ENCODE measurements around the gene SIM1. TPM values are rescaled to one million over a fixed set of nuclear protein-coding genes. Genes with fewer than 3 reads are reported as not detected.
"Not testable (repeated sequence)": the region's sequence is repeated elsewhere in the genome, so short reads cannot be mapped to it uniquely, and the experiment has no call there.

Gene SIM1
- total RNA-seq, 2 donors from 2014 or later: not detected

- Histone ChIP-seq H3K27ac (no peak overlapping the region), H3K36me3 (no peaks in the 10 kb centered on the region), H3K9me3 (no peaks in the 10 kb centered on the region), H3K27me3 (replicated peaks; ENCODE audit: insufficient read depth) (no peaks in the 10 kb centered on the region), H3K4me1 (ENCODE audit: control insufficient read depth in 1 of 2, low read depth in 2 of 2) (no peaks in the 10 kb centered on the region), H3K4me3 (no peak overlapping the region)
- DNase-seq (ENCODE audit: low spot score) (no peak), ATAC-seq (ENCODE audit: insufficient number of reproducible peaks, low FRiP score, low read depth) (no peak)
- no peak for TF ChIP-seq CTCF (IDR thresholded peaks at IDR 0.05)
These were observed 93.1 kb downstream of the SIM1 start for GRCh38 chr6:100371591-100371990.

- TF ChIP-seq CTCF (IDR thresholded peaks at IDR 0.05): no peak
- no peak overlapping the region for H3K27ac ChIP-seq
- no peaks in the 10 kb centered on the region for H3K27me3 ChIP-seq (replicated peaks; ENCODE audit: insufficient read depth)
- DNase-seq (ENCODE audit: low spot score): no peak
- H3K9me3 ChIP-seq: no peaks in the 10 kb centered on the region
- H3K36me3 ChIP-seq: no peaks in the 10 kb centered on the region
- no peaks in the 10 kb centered on the region for H3K4me1 ChIP-seq (ENCODE audit: control insufficient read depth in 1 of 2, low read depth in 2 of 2)
- H3K4me3 ChIP-seq: no peak overlapping the region
- ATAC-seq (ENCODE audit: insufficient number of reproducible peaks, low FRiP score, low read depth): no peak
These were observed 94.5 kb downstream of the SIM1 start for GRCh38 chr6:100370265-100370664.

GRCh38 chr6:100366419-100366818, 98.3 kb downstream of the SIM1 start:
- Histone ChIP-seq H3K27me3 (replicated peaks; ENCODE audit: insufficient read depth) (no peaks in the 10 kb centered on the region), H3K27ac (no peak overlapping the region), H3K9me3 (no peaks in the 10 kb centered on the region), H3K4me1 (ENCODE audit: control insufficient read depth in 1 of 2, low read depth in 2 of 2) (no peaks in the 10 kb centered on the region), H3K36me3 (no peaks in the 10 kb centered on the region), H3K4me3 (no peak overlapping the region)
- DNase-seq (ENCODE audit: low spot score): no peak
- TF ChIP-seq CTCF (IDR thresholded peaks at IDR 0.05): no peak
- ATAC-seq (ENCODE audit: insufficient number of reproducible peaks, low FRiP score, low read depth): no peak

GRCh38 chr6:100363651-100364050, 101.1 kb downstream of the SIM1 start:
- H3K27ac ChIP-seq: no peak overlapping the region
- DNase-seq (ENCODE audit: low spot score) (no peak), ATAC-seq (ENCODE audit: insufficient number of reproducible peaks, low FRiP score, low read depth) (no peak)
- TF ChIP-seq CTCF (IDR thresholded peaks at IDR 0.05): no peak
- no peaks in the 10 kb centered on the region for H3K27me3 ChIP-seq (replicated peaks; ENCODE audit: insufficient read depth)
- no peaks in the 10 kb centered on the region for H3K9me3 ChIP-seq
- H3K36me3 ChIP-seq: no peaks in the 10 kb centered on the region
- no peak overlapping the region for H3K4me3 ChIP-seq
- H3K4me1 ChIP-seq (ENCODE audit: control insufficient read depth in 1 of 2, low read depth in 2 of 2): no peaks in the 10 kb centered on the region

- not testable (repeated sequence) for DNase-seq (ENCODE audit: low spot score); H3K4me1 ChIP-seq (ENCODE audit: control insufficient read depth in 1 of 2, low read depth in 2 of 2); H3K36me3 ChIP-seq; H3K9me3 ChIP-seq; H3K27me3 ChIP-seq (replicated peaks; ENCODE audit: insufficient read depth); H3K4me3 ChIP-seq; H3K27ac ChIP-seq; ATAC-seq (ENCODE audit: insufficient number of reproducible peaks, low FRiP score, low read depth)
These were observed 109.7 kb downstream of the SIM1 start for GRCh38 chr6:100354736-100355641.
